K562 treated with DMSO at 1 percent for 48 hours (cell line): ENCODE results near the gene SCOC. TPM values are rescaled to one million over a fixed set of nuclear protein-coding genes. Genes with fewer than 3 reads are reported as not detected.

Experiments used
- total RNA-seq: library from RNA; unstranded; fragments of 300-600 nt; gene quantifications from 2 replicates; pipeline ENCODE4 v1.2.3, GENCODE V29; 2022; ENCODE audit warnings: low replicate concordance; ENCODE audit errors: extremely low read depth

The SCOC gene
- not detected in 2 replicates for total RNA-seq

DNA sequence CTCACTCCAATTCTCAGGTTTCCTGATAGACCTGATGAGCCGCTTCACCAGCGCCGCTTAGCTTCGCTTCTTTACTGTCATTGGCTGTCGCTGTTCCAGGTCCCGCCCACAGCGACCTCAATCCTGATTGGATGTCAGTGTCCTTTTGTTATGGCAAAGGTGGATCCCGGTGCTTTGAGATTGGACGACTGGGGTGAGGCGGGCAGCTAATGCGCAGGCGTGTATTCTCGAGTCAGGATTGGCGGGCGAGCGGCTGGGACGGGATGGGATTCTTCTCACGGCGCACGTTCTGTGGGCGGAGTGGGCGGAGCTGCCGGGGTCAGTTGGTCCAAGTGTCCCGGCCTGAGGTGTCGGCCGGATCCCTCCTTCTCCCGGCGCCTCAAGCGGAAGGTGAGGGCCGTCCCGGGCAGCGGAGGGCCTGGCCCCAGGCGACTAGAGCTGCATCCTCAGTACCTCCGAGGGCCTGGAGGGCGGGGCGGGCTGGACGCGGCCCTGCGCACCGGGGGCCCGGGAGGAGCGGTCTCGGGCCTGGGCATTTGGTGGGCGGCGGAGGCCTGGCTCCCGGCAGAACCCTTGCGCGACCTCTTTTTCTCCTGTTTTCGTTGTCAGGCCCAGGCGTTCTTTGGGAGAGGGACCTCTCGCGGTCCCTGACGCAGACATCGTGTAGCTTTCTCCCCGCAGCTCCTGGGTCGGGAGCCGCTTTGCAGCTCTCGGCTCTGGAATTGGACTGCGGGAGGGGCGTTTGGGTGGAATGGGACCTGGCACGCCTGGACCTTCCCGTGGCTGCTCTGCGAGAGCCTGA, at the start of gene SCOC:
SCOC (plus strand) TSS at position 319 of the 802 bp plus-strand sequence. CDS start 5,525 bp downstream, outside the sequence.

GRCh38 chr4:140427106-140427918, 53.9 kb downstream of the SCOC start, which contains the start of gene CLGN:
Gene CLGN, minus strand, starts transcription at chr4:140427648. Its CDS starts 14,570 bp downstream, at chr4:140413078.

Other genes starting within 250 kb of the SCOC start
- gene MAML3, start 219.5 kb upstream of the SCOC start, total RNA-seq = not detected in 2 replicates
- not detected in 2 replicates for gene CLGN, start 54.0 kb downstream of the SCOC start, total RNA-seq
- not detected in 2 replicates for gene MGAT4D, start 124.6 kb downstream of the SCOC start, total RNA-seq
- gene ELMOD2, start 150.5 kb downstream of the SCOC start, total RNA-seq = not detected in 2 replicates
- gene UCP1, start 195.3 kb downstream of the SCOC start, total RNA-seq = not detected in 2 replicates